ENCODE data around the gene MYCBP2. TPM values are rescaled to one million over a fixed set of nuclear protein-coding genes. Genes with fewer than 3 reads are reported as not detected.
A peak's percentile ranks its signal among the peaks of the same experiment; 100 is the strongest.

MYCBP2 gene
- total and polyA plus RNA-seq, 10 donors: 55.2 to 251 (median 200) TPM

GRCh38 chr13:77055158-77055557 is 271.7 kb downstream of the MYCBP2 start:
- H3K4me1 ChIP-seq: no peaks in the 10 kb centered on the region
- WGBS, 5 donors: 87 to 99% (median 96%) methylated on average over 2 of the region's 2 CpGs
- H3K27ac ChIP-seq: no peak overlapping the region
- no peaks in the 10 kb centered on the region for H3K9me3 ChIP-seq
- TF ChIP-seq POLR2AphosphoS5 (IDR thresholded peaks at IDR 0.05) (no peak), POLR2A (IDR thresholded peaks at IDR 0.05) (no peak), CTCF (IDR thresholded peaks at IDR 0.05 in 8 of 11, conservative IDR thresholded peaks at IDR 0.05 in 3 of 11) (no peak)
- H3K4me3 ChIP-seq: no peak overlapping the region
- peaks cover 8 to 100% (median 82%) of the 10 kb centered on the region in 6 donors for H3K36me3 ChIP-seq
- no peak for DNase-seq
- intact Hi-C loops (cut with DNase I; ENCODE audit: low total_unique reads): no loop called here
- no peaks in the 10 kb centered on the region for H3K27me3 ChIP-seq (replicated peaks in 1 of 7)

DNA sequence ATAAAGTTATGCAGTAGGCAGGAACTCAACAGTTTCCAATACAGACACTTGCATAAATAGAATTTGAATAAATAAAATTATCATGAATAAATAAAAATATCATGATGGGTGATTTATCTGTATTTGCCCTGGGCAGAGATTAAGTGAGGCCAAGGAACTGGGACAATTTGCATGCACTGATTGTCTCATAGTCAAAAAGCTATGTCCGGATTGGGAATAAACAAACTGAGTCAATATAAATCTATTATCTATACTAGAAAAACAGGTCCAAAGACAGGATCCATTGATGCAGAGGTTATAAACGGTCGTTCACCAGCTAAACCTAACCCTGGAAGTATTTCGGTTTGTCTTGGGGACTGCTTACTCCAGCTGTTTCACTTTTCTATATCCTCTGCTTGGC is 273.7 kb downstream of the MYCBP2 start:
- TF ChIP-seq POLR2AphosphoS5 (IDR thresholded peaks at IDR 0.05) (no peak), POLR2A (IDR thresholded peaks at IDR 0.05) (no peak), CTCF (IDR thresholded peaks at IDR 0.05 in 8 of 11, conservative IDR thresholded peaks at IDR 0.05 in 3 of 11) (no peak)
- peaks cover 9 to 100% (median 82%) of the 10 kb centered on the region in 6 donors for H3K36me3 ChIP-seq
- H3K4me3 ChIP-seq: no peak overlapping the region
- H3K27ac ChIP-seq: no peak overlapping the region
- peaks cover 0 to 17% (median 4%) of the 10 kb centered on the region in 6 donors for H3K4me1 ChIP-seq
- intact Hi-C loops (cut with DNase I; ENCODE audit: low total_unique reads): no loop called here
- H3K9me3 ChIP-seq: no peaks in the 10 kb centered on the region
- no peak for DNase-seq
- no peaks in the 10 kb centered on the region for H3K27me3 ChIP-seq (replicated peaks in 1 of 7)
- 87 to 99% (median 92%) methylated on average over 4 of the region's 4 CpGs for WGBS, 5 donors

DNA sequence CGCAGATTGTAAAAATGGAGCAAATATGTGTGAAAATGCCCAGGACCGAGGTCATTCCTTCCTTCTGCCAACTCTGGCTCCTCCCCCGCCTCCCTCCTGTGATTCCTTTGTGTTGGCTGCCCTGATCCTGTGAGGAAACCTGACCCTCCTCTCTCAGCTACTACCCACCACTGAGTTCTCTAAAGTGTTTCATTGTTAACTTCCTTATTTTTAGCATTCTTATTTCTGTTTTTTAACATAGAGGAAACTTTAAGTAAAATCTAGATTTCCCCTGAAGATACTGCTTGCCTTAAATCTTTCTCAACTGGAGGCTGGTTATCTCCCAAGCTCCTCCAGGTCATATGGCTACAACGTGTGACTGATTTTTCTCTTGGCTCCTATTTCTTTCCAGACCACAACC is 278.2 kb downstream of the MYCBP2 start:
- Histone ChIP-seq H3K4me1 (peaks cover 0 to 17% (median 4%) of the 10 kb centered on the region in 6 donors), H3K4me3 (no peak overlapping the region), H3K27me3 (replicated peaks in 1 of 7) (no peaks in the 10 kb centered on the region), H3K27ac (peak overlapping the region in 6 of 8 donors; percentile 5 to 60 (median 54)), H3K36me3 (peaks cover 3 to 99% (median 72%) of the 10 kb centered on the region in 6 donors), H3K9me3 (no peaks in the 10 kb centered on the region)
- TF ChIP-seq POLR2AphosphoS5 (IDR thresholded peaks at IDR 0.05) (no peak), POLR2A (IDR thresholded peaks at IDR 0.05) (no peak), CTCF (IDR thresholded peaks at IDR 0.05 in 8 of 11, conservative IDR thresholded peaks at IDR 0.05 in 3 of 11) (no peak)
- 53 to 67% (median 57%) methylated on average over 4 of the region's 4 CpGs for WGBS, 5 donors
- no peak for DNase-seq
- intact Hi-C loops (cut with DNase I; ENCODE audit: low total_unique reads): no loop called here

DNA sequence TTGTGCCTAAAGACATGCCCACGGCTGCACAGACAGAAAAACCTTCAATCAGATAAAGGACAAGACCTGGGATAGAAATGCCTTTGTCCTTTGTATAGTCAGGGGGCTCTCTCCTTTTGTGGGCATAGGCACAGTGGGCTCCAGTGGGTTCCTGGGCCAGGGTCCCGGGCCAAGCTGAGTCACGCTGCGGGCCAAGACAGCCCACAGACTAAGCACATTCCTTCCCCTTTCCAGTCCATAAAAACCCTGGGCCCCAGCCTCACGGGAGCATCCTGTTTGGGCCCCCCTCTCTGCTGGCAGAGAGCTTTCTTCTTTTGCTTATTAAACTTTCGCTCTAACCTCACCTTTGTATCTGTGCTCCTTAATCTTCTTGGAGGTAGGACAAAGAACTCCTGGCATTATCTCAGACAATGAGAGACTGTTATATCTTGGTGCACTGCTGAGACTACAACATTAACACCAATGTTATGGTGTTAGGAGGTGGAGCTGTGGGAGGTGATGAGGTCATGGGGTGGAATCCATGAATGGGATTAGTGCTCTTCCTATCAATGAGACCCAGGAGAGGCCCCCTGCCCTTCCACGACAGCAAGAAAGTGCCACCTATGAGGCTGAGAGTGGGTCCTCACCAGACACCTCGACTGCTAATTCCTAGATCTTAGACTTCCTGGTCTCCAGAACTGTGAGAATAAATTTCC is 279.1 kb downstream of the MYCBP2 start:
- 95 to 100% (median 97%) methylated on average over 7 to 8 of the region's 8 CpGs for WGBS, 5 donors
- no peak for DNase-seq
- TF ChIP-seq CTCF (IDR thresholded peaks at IDR 0.05 in 8 of 11, conservative IDR thresholded peaks at IDR 0.05 in 3 of 11): no peak
- no peak for TF ChIP-seq POLR2AphosphoS5 (IDR thresholded peaks at IDR 0.05)
- TF ChIP-seq POLR2A (IDR thresholded peaks at IDR 0.05): no peak
- H3K4me3 ChIP-seq: no peak overlapping the region
- H3K36me3 ChIP-seq: peaks cover 3 to 99% (median 70%) of the 10 kb centered on the region in 6 donors
- H3K9me3 ChIP-seq: no peaks in the 10 kb centered on the region
- intact Hi-C loops (cut with DNase I; ENCODE audit: low total_unique reads): no loop called here
- peak overlapping the region in 1 of 8 donors; percentile 60 for H3K27ac ChIP-seq
- H3K27me3 ChIP-seq (replicated peaks in 1 of 7): no peaks in the 10 kb centered on the region
- H3K4me1 ChIP-seq: peaks cover 0 to 17% (median 4%) of the 10 kb centered on the region in 6 donors
